ENCODE measurements around the gene ZNF846.
"Not testable (repeated sequence)": the region's sequence is repeated elsewhere in the genome, so short reads cannot be mapped to it uniquely, and the experiment has no call there.

ZNF846 gene

GRCh38 chr19:9789066-9789465, 20.5 kb upstream of the ZNF846 start:
- no peak for TF ChIP-seq CTCF (IDR thresholded peaks at IDR 0.05; ENCODE audit: borderline replicate concordance, insufficient read depth, low read depth, low read length)
- H3K4me3 ChIP-seq (ENCODE audit: low read depth, low read length), result no peak overlapping the region

- H3K4me3 ChIP-seq (ENCODE audit: low read depth, low read length), result not testable (repeated sequence)
Observed at GRCh38 chr19:9788604-9789003, 20.1 kb upstream of the ZNF846 start.

- no peak for TF ChIP-seq CTCF (IDR thresholded peaks at IDR 0.05; ENCODE audit: borderline replicate concordance, insufficient read depth, low read depth, low read length)
- no peak overlapping the region for H3K4me3 ChIP-seq (ENCODE audit: low read depth, low read length)
Observed at GRCh38 chr19:9786819-9787218, 18.3 kb upstream of the ZNF846 start.

GRCh38 chr19:9786342-9786741, 17.8 kb upstream of the ZNF846 start:
- no peak for TF ChIP-seq CTCF (IDR thresholded peaks at IDR 0.05; ENCODE audit: borderline replicate concordance, insufficient read depth, low read depth, low read length)
- no peak overlapping the region for H3K4me3 ChIP-seq (ENCODE audit: low read depth, low read length)

- TF ChIP-seq CTCF (IDR thresholded peaks at IDR 0.05; ENCODE audit: borderline replicate concordance, insufficient read depth, low read depth, low read length), result no peak
- peak overlapping the region; percentile 54 for H3K4me3 ChIP-seq (ENCODE audit: low read depth, low read length)
Observed at GRCh38 chr19:9785367-9786331, 17.1 kb upstream of the ZNF846 start.

- H3K4me3 ChIP-seq (ENCODE audit: low read depth, low read length), result not testable (repeated sequence)
Observed at GRCh38 chr19:9784163-9784496, 15.6 kb upstream of the ZNF846 start.

GRCh38 chr19:9782338-9782737, 13.8 kb upstream of the ZNF846 start:
- TF ChIP-seq CTCF (IDR thresholded peaks at IDR 0.05; ENCODE audit: borderline replicate concordance, insufficient read depth, low read depth, low read length), result no peak
- H3K4me3 ChIP-seq (ENCODE audit: low read depth, low read length), result no peak overlapping the region
